NOMO-1 (cell line): ENCODE measurements around the gene NUMB.

Experiments
- DNase-seq, 2 experiments: peaks; one replicate each; lab custom pipeline; 2025; ENCODE audit not compliant: unreplicated experiment in 2 of 2; lab: John Stamatoyannopoulos, UW

The NUMB gene

DNA sequence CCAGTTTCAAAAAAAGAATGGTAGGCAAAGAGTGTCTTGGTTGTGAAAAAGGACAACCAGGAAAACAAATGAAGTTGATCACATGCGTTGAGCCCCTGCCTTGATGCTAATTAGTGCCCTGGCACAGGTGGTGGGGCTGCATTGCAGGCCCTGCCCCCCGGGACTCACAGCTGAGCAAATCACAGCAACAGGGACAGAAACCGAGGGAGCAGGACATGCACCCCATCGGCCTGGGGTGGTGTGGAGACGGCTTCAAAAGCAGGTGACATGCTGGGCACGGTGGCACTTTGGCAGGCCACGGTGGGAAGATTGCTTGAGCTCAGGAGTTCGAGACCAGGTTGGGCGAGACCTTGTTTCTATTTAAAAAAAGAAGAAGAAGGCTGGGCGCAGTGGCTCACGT, 222.2 kb downstream of the NUMB start:
- no peak for DNase-seq

DNA sequence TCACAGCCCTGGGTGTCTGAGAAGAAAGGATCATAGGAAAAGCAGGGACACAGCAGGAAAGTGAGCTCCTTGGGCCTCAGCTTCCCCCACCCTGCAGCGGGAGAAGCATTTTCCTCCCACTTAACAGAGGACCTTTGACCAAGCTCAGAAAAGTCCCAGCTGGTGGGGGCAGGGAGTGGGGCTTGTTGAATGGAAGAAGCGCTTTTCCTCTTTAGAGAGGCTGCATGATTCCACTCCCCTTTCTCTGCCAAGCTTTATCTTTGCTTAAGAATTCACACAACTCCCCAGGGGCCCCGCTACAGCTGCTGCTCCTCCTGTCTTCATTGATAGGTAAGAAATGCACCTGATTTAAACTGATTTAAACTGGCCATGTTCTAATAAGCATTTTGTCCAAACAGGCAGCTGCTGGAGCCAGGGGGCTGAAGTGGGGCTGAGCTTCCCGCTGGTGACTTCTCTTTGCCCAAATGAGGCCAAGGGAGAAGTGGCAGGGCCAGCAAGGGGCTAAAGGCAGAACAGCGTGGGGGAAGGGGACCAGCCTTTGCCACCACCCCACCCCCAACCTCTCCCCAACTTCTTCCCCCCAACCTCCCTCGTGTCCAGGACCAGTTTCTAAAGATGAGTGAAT, 222.7 kb downstream of the NUMB start:
- no peak for DNase-seq

DNA sequence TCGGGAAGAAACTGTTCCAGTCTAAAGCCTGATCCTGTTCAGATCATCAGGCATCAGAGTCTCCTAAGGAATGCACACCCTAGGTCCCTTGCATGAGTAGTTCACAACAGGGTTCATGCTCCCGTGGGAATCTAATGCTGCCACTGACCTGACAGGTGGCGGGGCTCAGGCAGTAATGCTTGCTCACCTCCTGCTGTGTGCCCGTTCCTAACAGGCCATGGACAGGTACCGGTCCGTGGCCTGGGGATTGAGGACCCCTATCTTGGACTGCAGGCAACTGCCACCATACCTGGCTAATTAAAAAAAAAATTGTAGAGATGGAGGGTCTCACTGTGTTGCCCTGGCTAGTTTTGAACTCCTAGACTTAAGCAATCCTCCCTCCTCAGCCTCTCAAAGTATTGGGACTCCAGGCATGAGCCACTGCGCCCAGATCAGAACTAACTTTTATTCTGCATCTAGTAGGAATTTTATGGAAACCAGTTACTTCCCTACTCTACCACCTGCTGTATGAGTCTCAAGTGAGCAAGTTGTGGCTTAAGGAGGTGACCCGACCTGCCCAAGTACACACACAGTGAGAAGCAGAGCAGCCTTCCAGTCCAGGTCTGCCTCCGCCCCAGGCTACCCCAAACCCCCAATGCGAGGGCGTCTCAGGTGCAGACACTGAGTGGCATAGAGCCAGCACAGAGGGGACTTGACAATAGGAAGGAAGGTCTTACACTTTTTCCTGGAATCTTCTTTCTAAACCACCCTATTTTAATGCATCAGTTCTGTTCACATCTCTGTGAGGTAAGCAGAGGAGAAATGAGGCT, 223.6 kb downstream of the NUMB start:
- no peak for DNase-seq

DNA sequence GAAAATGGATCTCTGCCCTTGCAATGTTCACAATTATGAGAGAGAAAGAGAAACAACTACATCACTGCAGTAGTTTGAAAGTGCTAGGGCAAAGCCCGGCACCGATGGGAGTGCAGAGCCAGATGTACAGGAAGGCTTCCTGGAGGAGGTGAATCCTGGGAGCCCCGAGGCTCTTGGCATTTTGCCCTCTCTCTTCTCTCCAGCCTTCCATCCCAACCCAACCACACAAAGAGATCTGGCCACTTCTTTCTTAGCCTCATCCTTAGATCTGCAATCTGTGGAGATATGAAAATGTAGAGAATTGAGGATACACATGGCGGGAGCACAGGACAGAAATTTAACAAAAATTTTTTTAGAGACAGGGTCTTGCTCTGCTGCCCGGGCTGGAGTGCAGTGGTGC, 224.3 kb downstream of the NUMB start:
- no peak for DNase-seq

DNA sequence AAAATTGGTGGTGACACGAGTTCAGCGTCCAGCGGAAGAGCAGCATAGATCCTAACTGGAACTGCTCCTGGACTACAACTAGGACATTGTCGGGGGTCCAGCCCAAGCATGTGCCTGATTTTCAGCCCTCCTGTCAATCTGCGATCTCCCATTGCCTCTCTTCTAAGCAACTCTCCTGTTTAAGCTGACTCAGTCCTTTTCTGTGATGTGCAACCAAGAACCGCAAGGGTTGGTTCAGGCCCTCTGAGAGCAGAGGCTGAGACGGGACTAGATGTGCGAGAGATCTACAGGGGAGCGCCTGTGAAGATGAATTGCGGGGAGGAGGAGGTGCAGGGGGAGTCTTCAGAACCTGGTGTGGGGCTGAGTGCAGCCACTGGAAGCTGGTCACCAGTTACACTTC, 224.8 kb downstream of the NUMB start:
- DNase-seq, result no peak

DNA sequence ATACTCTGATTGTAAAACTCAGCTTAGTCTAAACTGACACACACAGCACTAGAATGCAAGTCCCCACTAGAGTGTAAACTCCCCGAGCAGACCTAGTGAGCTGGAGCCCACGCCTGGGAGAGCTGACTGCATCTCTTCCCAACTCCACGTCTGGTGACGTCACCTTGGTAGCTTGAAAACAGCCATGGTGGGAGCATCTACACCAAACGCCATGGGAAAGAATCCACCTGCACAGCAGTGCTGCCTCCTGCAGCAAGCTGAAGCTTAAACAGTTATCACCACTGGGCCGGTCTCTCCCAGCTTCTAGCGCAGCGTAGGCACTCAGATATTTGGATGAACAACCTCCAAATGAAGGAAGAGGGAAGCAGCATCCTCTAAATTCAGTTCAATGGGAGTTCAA, 225.4 kb downstream of the NUMB start:
- no peak for DNase-seq

DNA sequence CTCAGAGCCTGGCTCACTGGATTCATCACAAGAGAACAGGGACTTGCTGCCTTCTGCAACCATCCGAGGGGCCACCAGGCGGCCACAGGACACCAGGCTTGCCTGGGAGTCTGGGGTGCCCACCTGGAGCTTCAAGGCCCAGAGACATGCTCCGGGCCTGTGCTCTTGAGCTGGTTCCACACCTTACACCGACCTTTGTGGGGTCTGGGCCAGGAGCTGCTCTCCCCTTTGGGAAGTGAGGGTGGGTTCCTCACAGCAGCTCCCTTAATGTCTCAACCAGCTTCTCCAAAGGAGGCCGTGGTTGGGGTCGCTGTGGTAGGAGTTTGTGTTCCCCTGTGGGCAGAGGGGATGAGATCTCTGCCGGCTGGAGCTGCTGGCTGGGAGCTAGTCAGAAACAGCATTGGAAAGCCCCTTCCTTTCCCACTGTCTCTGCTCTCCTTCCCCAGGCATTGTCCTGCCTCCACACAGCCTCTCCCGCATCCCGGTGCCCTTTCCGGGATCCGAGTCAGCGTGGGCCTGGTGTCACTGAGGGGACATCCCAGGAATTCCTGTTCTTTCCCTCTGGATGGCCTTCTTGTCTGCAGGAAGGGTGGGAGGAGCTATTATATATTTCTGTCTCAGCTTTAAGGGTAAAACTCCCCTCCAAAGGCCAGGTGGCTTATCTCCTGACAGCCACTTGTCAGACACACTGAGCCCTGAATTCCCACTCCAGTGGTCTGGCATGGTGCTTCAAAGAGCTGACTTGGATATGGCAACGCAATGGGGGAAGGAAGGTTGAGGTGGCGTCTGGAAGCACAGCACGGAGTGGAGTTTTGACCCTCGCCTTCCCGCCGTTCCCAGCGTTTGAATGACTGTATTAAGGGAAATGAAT, 226.1 kb downstream of the NUMB start:
- DNase-seq, result no peak

DNA sequence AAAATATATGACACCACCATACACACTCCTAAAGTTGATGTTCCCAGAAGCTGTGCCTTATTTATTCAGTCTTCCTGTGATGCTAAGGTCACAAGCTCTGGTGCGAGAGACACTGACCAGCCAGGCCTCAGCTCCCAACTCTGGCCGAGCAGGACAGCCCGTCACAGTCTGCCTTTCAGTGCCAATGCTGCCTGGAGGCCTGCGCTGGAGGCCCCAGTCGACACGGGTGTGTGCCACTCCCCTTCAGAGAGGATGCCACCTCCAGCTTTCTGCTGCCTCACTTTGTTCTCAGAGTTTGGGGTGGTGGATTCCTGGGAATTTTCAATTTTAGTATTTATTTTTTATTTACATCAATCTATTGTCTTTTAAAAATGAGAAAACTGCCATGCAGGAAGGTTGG, 228.3 kb downstream of the NUMB start:
- DNase-seq, result no peak

DNA sequence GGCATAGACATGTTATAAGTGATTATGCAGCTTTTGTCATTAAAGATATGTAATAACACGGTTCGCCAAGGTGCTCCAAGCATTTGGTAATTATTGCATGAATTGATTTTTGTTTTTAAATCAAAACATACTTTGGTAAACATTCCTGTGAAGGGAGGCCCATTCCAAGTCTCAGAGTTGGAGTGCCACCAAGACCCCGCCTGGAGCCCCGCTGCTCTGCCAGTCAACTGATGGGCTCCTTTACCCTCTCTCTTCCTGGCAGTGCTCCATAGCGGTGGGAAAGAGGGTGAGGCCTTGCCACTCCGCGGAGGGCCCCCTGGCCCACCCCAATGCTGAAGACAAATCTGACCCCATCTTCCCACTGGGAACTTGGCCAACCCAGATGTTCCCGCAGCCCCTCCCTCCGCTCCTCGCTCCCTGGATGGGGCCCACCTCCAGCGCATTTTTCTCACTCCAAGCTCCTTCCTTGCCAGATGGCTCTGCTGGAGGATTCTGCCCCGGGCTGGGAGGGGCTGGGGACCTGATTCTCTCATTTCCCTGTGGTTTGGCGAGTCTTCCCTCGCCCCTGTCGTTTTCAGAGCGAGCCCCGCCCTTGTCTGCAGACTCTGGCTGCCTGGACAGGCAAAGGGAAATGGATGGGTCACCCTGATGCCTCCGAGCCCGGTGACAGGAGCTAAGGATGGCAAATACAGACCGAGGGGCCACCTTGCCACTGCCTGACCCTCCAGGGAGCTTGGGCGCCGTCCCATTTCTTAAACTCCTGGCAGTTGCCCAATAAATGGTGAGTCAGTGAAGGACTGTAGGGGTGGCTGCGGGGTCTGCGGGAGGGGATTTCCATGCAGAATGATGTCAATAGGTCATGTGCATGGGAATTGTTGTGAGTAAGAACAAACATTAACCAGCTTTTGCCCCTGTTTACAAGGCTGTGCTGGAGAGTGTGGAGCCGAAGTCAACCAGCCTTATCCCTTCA, 230.2 kb downstream of the NUMB start:
- DNase-seq, result no peak

DNA sequence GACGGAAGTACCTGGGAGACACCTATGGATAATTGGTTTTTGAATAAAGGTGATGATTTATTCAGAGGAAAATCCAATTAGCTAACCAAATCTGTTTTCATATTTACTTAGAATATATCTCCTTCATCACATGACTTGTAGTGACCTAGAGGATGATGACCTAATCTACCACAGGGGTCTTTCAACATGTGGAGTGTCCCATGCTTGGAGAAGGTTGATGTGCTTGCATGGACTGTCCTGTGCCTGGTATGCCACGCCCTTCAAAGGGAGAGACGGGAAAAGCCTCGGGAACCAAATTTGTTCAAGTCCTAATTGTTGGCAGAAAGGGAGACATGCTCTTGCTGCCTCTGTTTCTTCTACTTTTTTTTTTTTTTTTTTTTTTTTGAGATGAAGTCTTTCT, 232.8 kb downstream of the NUMB start:
- no peak for DNase-seq
